Vagina (tissue), 2 donors: ENCODE measurements around the gene GLT1D1. TPM values are rescaled to one million over a fixed set of nuclear protein-coding genes. Genes with fewer than 3 reads are reported as not detected.

Experiments used
- DNase-seq, 2 donors: peaks; one replicate each; pipeline ENCODE4 v3.0.0-alpha.2; 2017; ENCODE audit errors: extremely low spot score in 2 of 2
- H3K27ac ChIP-seq: fragments of 200-600 bp; sonication (generic); one replicate; pipeline ENCODE4 v1.5.1; 2019
- H3K27me3 ChIP-seq: fragments of 200-600 bp; sonication (generic); one replicate; pipeline ENCODE4 v1.5.1; 2019
- H3K36me3 ChIP-seq, 2 donors: fragments of 200-600 bp; sonication (generic); one replicate each; pipeline ENCODE4 v1.5.1; 2017 to 2019
- H3K4me1 ChIP-seq: fragments of 200-600 bp; sonication (generic); one replicate; pipeline ENCODE4 v1.5.1; 2019
- H3K4me3 ChIP-seq, 2 donors: fragments of 200-600 bp; sonication (generic); 1 replicate in 1 of 2; 2 replicates in 1 of 2; pipeline ENCODE4 v1.5.1; 2016 to 2019
- H3K9me3 ChIP-seq: fragments of 200-600 bp; sonication (generic); one replicate; pipeline ENCODE4 v1.5.1; 2019
- POLR2A ChIP-seq, 2 donors: fragments of 450-650 bp; IDR thresholded peaks; one replicate each; pipeline ENCODE4 v1.6.1; 2017; ENCODE audit warnings: antibody characterized with exemption in 2 of 2, mild to moderate bottlenecking in 2 of 2, moderate library complexity in 2 of 2
- POLR2AphosphoS5 ChIP-seq, 2 donors: sonication (generic); formaldehyde crosslinking; IDR thresholded peaks; one replicate each; pipeline ENCODE4 v1.9.0; 2017; ENCODE audit warnings: antibody characterized with exemption in 2 of 2, mild to moderate bottlenecking in 2 of 2, low read depth in 1 of 2; ENCODE audit not compliant: insufficient read depth in 1 of 2
- intact Hi-C: fragments of 100-400 bp; cut with DNase I; formaldehyde crosslinking; loops from one replicate; pipeline ENCODE4 v1.15.1; 2023
- total RNA-seq: library from RNA; depleted of rRNA; stranded (reverse); fragments of >200 nt; gene quantifications from one replicate; pipeline ENCODE4 v1.2.3, GENCODE V29; 2016
- TF ChIP-seq, protein P1 (sequence below), 3 experiments: fragments of 450-650 bp in 2 of 3; fragments of 200-600 bp in 1 of 3; sonication (generic) in 1 of 3; IDR thresholded peaks; one replicate each; pipeline ENCODE4 v1.5.1; 2017 to 2019; ENCODE audit warnings: antibody characterized with exemption in 3 of 3, mild to moderate bottlenecking in 2 of 3, moderate library complexity in 2 of 3

The GLT1D1 gene
- total RNA-seq, 1 donor from 2014 or later, result 0.74 TPM

DNA sequence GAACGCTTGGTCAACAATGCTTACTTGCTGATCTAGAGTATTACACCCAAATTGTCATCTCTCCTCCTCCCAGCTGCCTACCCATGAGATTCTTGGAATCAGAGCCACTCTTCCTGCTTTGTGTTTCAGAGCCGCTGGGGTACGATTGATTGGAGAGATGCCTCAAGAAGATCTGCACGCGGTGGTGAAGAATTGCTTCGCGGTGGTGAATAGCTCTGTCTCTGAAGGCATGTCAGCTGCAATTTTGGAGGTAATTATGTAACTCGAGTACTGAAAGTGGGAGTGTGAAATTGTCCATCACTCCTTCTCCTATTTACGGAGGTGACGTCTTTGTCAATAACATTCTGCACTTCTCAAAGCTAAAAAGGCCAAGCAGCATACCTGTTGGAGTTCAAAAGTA is 93.9 kb downstream of the GLT1D1 start:
- Histone ChIP-seq H3K27ac (no peak overlapping the region), H3K4me3 (no peak overlapping the region), H3K9me3 (no peaks in the 10 kb centered on the region), H3K36me3 (no peaks in the 10 kb centered on the region), H3K27me3 (no peaks in the 10 kb centered on the region), H3K4me1 (no peaks in the 10 kb centered on the region)
- intact Hi-C loops, result no loop called here
- no peak for DNase-seq
- TF ChIP-seq POLR2AphosphoS5 (IDR thresholded peaks at IDR 0.05; ENCODE audit: insufficient read depth in 1 of 2, low read depth in 1 of 2) (no peak), POLR2A (IDR thresholded peaks at IDR 0.05) (no peak)
- TF ChIP-seq, protein P1, sequence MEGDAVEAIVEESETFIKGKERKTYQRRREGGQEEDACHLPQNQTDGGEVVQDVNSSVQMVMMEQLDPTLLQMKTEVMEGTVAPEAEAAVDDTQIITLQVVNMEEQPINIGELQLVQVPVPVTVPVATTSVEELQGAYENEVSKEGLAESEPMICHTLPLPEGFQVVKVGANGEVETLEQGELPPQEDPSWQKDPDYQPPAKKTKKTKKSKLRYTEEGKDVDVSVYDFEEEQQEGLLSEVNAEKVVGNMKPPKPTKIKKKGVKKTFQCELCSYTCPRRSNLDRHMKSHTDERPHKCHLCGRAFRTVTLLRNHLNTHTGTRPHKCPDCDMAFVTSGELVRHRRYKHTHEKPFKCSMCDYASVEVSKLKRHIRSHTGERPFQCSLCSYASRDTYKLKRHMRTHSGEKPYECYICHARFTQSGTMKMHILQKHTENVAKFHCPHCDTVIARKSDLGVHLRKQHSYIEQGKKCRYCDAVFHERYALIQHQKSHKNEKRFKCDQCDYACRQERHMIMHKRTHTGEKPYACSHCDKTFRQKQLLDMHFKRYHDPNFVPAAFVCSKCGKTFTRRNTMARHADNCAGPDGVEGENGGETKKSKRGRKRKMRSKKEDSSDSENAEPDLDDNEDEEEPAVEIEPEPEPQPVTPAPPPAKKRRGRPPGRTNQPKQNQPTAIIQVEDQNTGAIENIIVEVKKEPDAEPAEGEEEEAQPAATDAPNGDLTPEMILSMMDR (IDR thresholded peaks at IDR 0.05), result no peak

DNA sequence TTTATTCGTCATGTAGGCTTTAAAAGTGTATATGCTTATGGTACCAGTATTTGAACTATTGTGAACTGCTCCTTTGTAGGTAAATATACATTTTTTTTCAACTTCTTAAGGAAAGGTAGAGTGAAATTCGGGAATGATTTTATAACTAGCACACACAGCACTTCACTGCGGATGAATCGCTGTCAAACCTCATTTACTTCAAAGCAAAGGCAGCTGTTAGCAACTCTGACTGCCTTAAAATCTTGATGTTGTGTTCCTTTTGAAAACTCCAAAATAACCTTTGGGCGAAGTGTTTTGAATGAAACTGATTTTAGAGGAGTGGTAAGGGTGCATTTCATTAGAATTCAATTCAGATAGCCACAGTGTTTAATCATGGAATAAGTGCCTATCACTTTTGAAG is 95.8 kb downstream of the GLT1D1 start:
- Histone ChIP-seq H3K27ac (no peak overlapping the region), H3K36me3 (no peaks in the 10 kb centered on the region), H3K4me1 (no peaks in the 10 kb centered on the region), H3K27me3 (no peaks in the 10 kb centered on the region), H3K9me3 (no peaks in the 10 kb centered on the region), H3K4me3 (no peak overlapping the region)
- no peak for DNase-seq
- intact Hi-C loops, result no loop called here
- TF ChIP-seq POLR2AphosphoS5 (IDR thresholded peaks at IDR 0.05; ENCODE audit: insufficient read depth in 1 of 2, low read depth in 1 of 2), result no peak
- TF ChIP-seq POLR2A (IDR thresholded peaks at IDR 0.05), result no peak
- TF ChIP-seq, protein P1 (IDR thresholded peaks at IDR 0.05), result no peak

DNA sequence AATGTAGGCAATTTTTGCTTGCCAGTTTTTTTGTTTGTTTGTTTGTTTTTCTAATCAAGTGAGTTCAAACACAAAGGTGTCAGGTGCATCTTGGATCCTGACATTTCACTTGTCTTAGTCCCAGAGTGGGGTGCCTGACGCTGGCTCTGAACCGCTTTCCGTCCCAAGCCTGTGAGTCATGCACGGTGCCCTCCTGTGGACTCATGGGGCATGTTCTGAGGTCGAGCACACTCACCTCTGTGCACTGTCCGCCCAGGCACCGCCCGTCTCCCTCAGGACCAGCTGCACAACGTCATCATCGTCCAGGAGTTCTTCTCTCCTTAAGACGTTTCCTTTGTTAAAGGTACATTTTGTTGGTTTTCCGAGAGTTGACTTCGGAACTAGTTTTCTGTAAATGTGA is 98.2 kb downstream of the GLT1D1 start:
- no peaks in the 10 kb centered on the region for H3K27me3 ChIP-seq
- H3K4me3 ChIP-seq, result no peak overlapping the region
- intact Hi-C loops, result no loop called here
- H3K4me1 ChIP-seq, result no peaks in the 10 kb centered on the region
- H3K36me3 ChIP-seq, result no peaks in the 10 kb centered on the region
- DNase-seq, result no peak
- H3K27ac ChIP-seq, result no peak overlapping the region
- H3K9me3 ChIP-seq, result no peaks in the 10 kb centered on the region
- no peak for TF ChIP-seq POLR2A (IDR thresholded peaks at IDR 0.05)
- TF ChIP-seq, protein P1 (IDR thresholded peaks at IDR 0.05), result no peak

DNA sequence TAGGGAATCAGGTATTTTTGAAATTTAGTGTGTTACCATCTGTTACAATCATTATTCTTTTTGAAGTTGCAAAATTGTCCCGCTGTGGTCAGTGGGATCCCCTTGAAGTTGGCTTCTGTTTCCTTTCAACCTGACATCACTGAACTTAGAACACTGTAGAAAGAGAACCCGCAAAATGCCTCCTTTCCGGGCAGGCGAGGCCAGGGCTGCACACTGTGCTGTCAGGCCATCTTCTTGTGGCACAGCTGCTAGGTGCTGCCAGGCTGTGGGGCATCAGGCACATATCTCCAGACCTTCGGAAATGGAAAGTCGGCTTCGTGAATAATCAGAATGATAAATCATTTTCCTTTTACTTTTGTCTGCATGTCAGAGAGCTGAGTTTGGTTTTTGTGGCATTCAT is 103.5 kb downstream of the GLT1D1 start:
- DNase-seq, result no peak
- intact Hi-C loops, result no loop called here
- Histone ChIP-seq H3K27me3 (no peaks in the 10 kb centered on the region), H3K4me1 (no peaks in the 10 kb centered on the region), H3K9me3 (no peaks in the 10 kb centered on the region), H3K4me3 (no peak overlapping the region), H3K27ac (no peak overlapping the region), H3K36me3 (no peaks in the 10 kb centered on the region)
- TF ChIP-seq POLR2AphosphoS5 (IDR thresholded peaks at IDR 0.05; ENCODE audit: insufficient read depth in 1 of 2, low read depth in 1 of 2), result no peak
- TF ChIP-seq, protein P1 (IDR thresholded peaks at IDR 0.05), result no peak
- no peak for TF ChIP-seq POLR2A (IDR thresholded peaks at IDR 0.05)

DNA sequence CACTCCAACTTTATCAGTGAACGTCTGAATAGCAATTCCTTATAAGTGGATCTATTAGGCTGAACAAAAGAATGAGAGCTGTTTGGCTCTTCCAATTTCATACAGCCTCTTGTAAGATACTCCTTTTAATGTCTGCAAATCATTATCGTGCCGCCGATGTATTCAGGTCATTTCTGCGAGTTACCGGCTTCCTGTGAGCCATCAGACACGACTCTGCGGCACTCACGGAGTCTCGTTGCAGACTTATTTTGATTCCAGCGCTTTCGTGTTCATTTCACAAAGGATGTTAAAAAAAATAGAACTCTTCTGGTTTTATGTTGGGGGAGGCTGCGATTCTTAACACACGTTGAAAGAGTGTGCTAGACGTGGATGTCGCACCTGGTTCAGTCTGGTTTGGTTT is 106.6 kb downstream of the GLT1D1 start:
- Histone ChIP-seq H3K4me1 (no peaks in the 10 kb centered on the region), H3K4me3 (no peak overlapping the region), H3K27me3 (no peaks in the 10 kb centered on the region), H3K27ac (no peak overlapping the region), H3K9me3 (no peaks in the 10 kb centered on the region), H3K36me3 (no peaks in the 10 kb centered on the region)
- intact Hi-C loops, result no loop called here
- TF ChIP-seq POLR2A (IDR thresholded peaks at IDR 0.05) (no peak), POLR2AphosphoS5 (IDR thresholded peaks at IDR 0.05; ENCODE audit: insufficient read depth in 1 of 2, low read depth in 1 of 2) (no peak)
- TF ChIP-seq, protein P1 (IDR thresholded peaks at IDR 0.05), result no peak
- DNase-seq, result no peak
